ENCODE data around the gene GAREM2. TPM values are rescaled to one million over a fixed set of nuclear protein-coding genes. Genes with fewer than 3 reads are reported as not detected.
A peak's percentile ranks its signal among the peaks of the same experiment; 100 is the strongest.

The GAREM2 gene
- total RNA-seq, 4 donors from 2014 or later = 0.25 to 1.8 (median 0.74) TPM

- peaks cover 41 to 55% of the 10 kb centered on the region in 2 donors for H3K4me1 ChIP-seq
- H3K36me3 ChIP-seq = peaks cover 5 to 58% of the 10 kb centered on the region in 2 donors
- peak overlapping the region; percentile 95 to 98 (median 97) for H3K27ac ChIP-seq
- H3K27me3 ChIP-seq = no peaks in the 10 kb centered on the region
- ATAC-seq (no peak), DNase-seq (no peak)
- no peak for TF ChIP-seq POLR2A (IDR thresholded peaks at IDR 0.05)
- no peak for TF ChIP-seq CTCF (IDR thresholded peaks at IDR 0.05 in 4 of 5, conservative IDR thresholded peaks at IDR 0.05 in 1 of 5)
- in situ Hi-C loops (cut with MboI; ENCODE audit: low sequenced_read_pairs in 4 of 4) = loop anchor here in 2 of 4 donors (5.0 to 10.0 kb wide), 2 partner anchors 89 to 97 kb away; no protein-coding TSS in a partner anchor
- H3K9me3 ChIP-seq = no peaks in the 10 kb centered on the region
- no peak overlapping the region for H3K4me3 ChIP-seq
- intact Hi-C loops (cut with DNase I; ENCODE audit: low total_unique reads) = loop anchor here (2.0 to 5.0 kb wide), 2 partner anchors 93 to 109 kb away; partner anchors contain the start of genes ADGRF3 and SELENOI
Observed at GRCh38 chr2:26237868-26238267, 65.0 kb downstream of the GAREM2 start.

- no peak for TF ChIP-seq CTCF (IDR thresholded peaks at IDR 0.05 in 4 of 5, conservative IDR thresholded peaks at IDR 0.05 in 1 of 5)
- TF ChIP-seq POLR2A (IDR thresholded peaks at IDR 0.05) = no peak
- in situ Hi-C loops (cut with MboI; ENCODE audit: low sequenced_read_pairs in 4 of 4) = loop anchor here in 2 of 4 donors (5.0 to 10.0 kb wide), 2 partner anchors 89 to 96 kb away; no protein-coding TSS in a partner anchor
- intact Hi-C loops (cut with DNase I; ENCODE audit: low total_unique reads) = loop anchor here (2.0 to 5.0 kb wide), 2 partner anchors 92 to 109 kb away; partner anchors contain the start of genes ADGRF3 and SELENOI
- H3K4me1 ChIP-seq = peaks cover 45 to 57% of the 10 kb centered on the region in 2 donors
- H3K27ac ChIP-seq = peak overlapping the region; percentile 95 to 98 (median 97)
- H3K27me3 ChIP-seq = no peaks in the 10 kb centered on the region
- H3K4me3 ChIP-seq = no peak overlapping the region
- H3K36me3 ChIP-seq = peaks cover 5 to 52% of the 10 kb centered on the region in 2 donors
- ATAC-seq (no peak), DNase-seq (no peak)
- no peaks in the 10 kb centered on the region for H3K9me3 ChIP-seq
Observed at GRCh38 chr2:26238311-26238958, 65.5 kb downstream of the GAREM2 start.

Other genes with a start within 250 kb of the GAREM2 start
- 1 to 10 TPM; 1.1 to 4.4 (median 2.1) TPM for gene KIF3C, start 190.6 kb upstream of the GAREM2 start, total RNA-seq
- 100 to 1,000 TPM; 138 to 234 (median 168) TPM for gene RAB10, start 139.0 kb upstream of the GAREM2 start, total RNA-seq
- gene HADHA, start 71.5 kb downstream of the GAREM2 start, total RNA-seq = 100 to 1,000 TPM; 443 to 480 (median 462) TPM
- gene HADHB, start 71.9 kb downstream of the GAREM2 start, total RNA-seq = 100 to 1,000 TPM; 719 to 936 (median 781) TPM
- gene SELENOI, start 173.1 kb downstream of the GAREM2 start, total RNA-seq = 10 to 100 TPM in 3 of 4 donors, 1 to 10 TPM in 1; 8.5 to 30.6 (median 17.0) TPM
- gene ADGRF3, start 173.7 kb downstream of the GAREM2 start, total RNA-seq = not detected
- gene DRC1, start 228.8 kb downstream of the GAREM2 start, total RNA-seq = not detected

Measured in gastrocnemius medialis (tissue), 4 donors.